GM12875 (cell line): ENCODE measurements around the gene SLC39A11.
"Not testable (repeated sequence)": the region's sequence is repeated elsewhere in the genome, so short reads cannot be mapped to it uniquely, and the experiment has no call there.

Source experiments
- H3K4me3 ChIP-seq: one replicate; pipeline ENCODE4 v1.5.1; 2011; ENCODE audit warnings: low read depth, low read length, control low read depth
- TF ChIP-seq, protein P1 (sequence below): IDR thresholded peaks from 2 replicates; pipeline ENCODE4 v1.5.1; 2011; ENCODE audit warnings: low read depth, mild to moderate bottlenecking, control low read depth, inconsistent platforms, low read length, moderate library complexity, borderline replicate concordance; ENCODE audit not compliant: insufficient read depth

SLC39A11 gene

GRCh38 chr17:72775237-72775636 lies 317.3 kb downstream of the SLC39A11 start:
- TF ChIP-seq, protein P1, sequence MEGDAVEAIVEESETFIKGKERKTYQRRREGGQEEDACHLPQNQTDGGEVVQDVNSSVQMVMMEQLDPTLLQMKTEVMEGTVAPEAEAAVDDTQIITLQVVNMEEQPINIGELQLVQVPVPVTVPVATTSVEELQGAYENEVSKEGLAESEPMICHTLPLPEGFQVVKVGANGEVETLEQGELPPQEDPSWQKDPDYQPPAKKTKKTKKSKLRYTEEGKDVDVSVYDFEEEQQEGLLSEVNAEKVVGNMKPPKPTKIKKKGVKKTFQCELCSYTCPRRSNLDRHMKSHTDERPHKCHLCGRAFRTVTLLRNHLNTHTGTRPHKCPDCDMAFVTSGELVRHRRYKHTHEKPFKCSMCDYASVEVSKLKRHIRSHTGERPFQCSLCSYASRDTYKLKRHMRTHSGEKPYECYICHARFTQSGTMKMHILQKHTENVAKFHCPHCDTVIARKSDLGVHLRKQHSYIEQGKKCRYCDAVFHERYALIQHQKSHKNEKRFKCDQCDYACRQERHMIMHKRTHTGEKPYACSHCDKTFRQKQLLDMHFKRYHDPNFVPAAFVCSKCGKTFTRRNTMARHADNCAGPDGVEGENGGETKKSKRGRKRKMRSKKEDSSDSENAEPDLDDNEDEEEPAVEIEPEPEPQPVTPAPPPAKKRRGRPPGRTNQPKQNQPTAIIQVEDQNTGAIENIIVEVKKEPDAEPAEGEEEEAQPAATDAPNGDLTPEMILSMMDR: no peak

DNA sequence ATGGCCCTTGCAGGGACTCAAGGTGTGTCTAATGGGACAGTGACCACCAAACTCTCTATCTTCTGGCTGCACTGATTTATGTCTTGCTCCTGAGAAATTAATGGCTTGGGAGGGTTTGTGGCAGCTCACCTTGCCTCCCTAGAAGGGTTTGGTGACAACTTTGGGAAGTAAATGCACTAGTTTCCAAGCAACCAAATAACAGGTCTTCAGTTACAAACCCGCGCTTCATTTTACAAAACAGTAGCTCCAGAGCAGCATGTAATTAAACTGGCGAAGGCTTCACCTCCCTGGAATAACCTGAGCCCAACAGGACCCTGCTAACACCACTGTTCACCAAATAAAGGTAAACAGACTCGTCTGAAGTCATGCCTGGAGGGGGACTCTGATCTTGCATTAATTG lies 318.3 kb downstream of the SLC39A11 start:
- TF ChIP-seq, protein P1: no peak
- H3K4me3 ChIP-seq: no peak overlapping the region

More at GRCh38 chr17:72775237-72775636, 317.3 kb downstream of the SLC39A11 start:
- H3K4me3 ChIP-seq: no peak overlapping the region

GRCh38 chr17:72773225-72773624 lies 319.3 kb downstream of the SLC39A11 start:
- H3K4me3 ChIP-seq: not testable (repeated sequence)

GRCh38 chr17:72772331-72772821 lies 320.1 kb downstream of the SLC39A11 start:
- TF ChIP-seq, protein P1: no peak
- H3K4me3 ChIP-seq: no peak overlapping the region

DNA sequence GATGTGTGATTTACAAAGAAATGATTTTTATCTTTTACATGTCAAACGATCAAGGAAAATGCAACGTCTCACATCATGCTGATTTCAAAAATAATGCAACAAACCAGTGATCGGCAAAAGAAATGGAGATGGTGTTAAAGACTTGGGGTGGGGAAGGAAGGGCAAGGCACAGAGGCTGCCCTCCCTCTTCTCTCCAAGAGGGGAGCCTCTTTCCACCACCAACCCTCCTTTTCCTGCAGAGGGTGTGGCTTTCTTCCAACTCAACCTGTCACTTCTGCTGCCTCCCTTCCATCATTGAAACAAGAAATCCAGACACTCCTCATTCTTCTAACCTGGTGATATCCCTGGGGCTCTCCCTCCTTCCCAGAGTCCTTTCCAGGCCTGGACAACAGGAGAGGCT lies 320.8 kb downstream of the SLC39A11 start:
- TF ChIP-seq, protein P1: no peak
- H3K4me3 ChIP-seq: no peak overlapping the region

DNA sequence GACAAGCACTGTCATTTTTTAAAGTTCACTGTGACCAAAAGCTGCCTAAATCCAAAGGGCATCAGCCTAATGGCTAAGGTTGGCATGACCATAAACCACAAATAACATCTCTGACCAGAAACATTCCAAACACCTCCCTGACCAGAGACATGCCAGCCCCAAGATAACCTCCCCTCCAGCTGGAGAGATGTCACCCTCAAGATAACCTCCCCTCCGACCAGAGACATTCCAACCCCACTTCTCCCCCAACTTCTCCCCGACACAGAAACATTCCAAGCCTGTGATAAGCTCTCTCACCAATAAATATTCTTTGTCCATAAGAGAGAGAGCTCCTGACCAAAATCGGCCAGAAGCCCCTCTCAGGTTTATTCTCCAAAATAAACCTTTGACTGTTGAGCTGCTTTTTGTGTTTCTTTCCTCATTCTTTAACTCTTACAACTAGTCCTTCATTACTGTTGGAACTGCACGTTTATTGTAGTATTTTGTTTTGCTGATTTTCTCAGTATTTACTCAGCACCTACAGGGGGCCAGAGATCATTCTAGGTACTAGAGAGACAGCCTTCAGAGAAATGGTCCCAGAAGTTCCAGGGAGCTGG lies 325.6 kb downstream of the SLC39A11 start:
- H3K4me3 ChIP-seq: no peak overlapping the region
- TF ChIP-seq, protein P1: no peak

GRCh38 chr17:72765368-72766153 lies 326.9 kb downstream of the SLC39A11 start:
- no peak overlapping the region for H3K4me3 ChIP-seq
- TF ChIP-seq, protein P1: no peak
